ENCODE data around the gene FRS3. TPM values are rescaled to one million over a fixed set of nuclear protein-coding genes. Genes with fewer than 3 reads are reported as not detected.
A peak's percentile ranks its signal among the peaks of the same experiment; 100 is the strongest.

Gene FRS3
- total and polyA plus RNA-seq, 9 of the 15 experiments (the other 6 are each of a cell fraction or from before 2014, with no cell fraction given): 0.03 to 3.7 (median 1.6) TPM

DNA sequence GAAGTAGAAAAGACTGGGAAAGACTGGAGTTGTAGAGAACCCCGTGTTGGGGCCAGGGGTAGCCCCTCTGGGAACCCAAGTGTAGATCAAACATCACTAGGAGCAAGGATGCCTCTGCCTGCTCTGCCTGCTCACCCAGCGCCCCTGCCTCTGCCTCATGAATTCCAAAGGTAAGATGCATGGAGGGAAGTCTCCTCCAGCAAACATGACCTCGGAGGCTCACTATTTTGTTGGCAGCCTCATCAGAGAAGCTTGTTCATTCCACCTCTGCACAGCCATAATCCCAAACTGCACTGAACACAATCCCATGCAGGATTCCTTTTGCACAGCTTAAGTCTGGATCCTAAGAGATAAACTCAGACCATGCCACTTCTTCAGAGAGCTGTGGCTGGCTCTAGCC is 4.9 kb downstream of the FRS3 start (continued):
- TF ChIP-seq, protein P1, sequence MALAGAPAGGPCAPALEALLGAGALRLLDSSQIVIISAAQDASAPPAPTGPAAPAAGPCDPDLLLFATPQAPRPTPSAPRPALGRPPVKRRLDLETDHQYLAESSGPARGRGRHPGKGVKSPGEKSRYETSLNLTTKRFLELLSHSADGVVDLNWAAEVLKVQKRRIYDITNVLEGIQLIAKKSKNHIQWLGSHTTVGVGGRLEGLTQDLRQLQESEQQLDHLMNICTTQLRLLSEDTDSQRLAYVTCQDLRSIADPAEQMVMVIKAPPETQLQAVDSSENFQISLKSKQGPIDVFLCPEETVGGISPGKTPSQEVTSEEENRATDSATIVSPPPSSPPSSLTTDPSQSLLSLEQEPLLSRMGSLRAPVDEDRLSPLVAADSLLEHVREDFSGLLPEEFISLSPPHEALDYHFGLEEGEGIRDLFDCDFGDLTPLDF (CRISPR knock-in tag; IDR thresholded peaks at IDR 0.05): no peak
- TF ChIP-seq NCOA2 (IDR thresholded peaks at IDR 0.05; ENCODE audit: partially characterized antibody in 2 of 2) (no peak), RBM17 (IDR thresholded peaks at IDR 0.05; ENCODE audit: borderline replicate concordance, low read depth, low read length) (no peak)

DNA sequence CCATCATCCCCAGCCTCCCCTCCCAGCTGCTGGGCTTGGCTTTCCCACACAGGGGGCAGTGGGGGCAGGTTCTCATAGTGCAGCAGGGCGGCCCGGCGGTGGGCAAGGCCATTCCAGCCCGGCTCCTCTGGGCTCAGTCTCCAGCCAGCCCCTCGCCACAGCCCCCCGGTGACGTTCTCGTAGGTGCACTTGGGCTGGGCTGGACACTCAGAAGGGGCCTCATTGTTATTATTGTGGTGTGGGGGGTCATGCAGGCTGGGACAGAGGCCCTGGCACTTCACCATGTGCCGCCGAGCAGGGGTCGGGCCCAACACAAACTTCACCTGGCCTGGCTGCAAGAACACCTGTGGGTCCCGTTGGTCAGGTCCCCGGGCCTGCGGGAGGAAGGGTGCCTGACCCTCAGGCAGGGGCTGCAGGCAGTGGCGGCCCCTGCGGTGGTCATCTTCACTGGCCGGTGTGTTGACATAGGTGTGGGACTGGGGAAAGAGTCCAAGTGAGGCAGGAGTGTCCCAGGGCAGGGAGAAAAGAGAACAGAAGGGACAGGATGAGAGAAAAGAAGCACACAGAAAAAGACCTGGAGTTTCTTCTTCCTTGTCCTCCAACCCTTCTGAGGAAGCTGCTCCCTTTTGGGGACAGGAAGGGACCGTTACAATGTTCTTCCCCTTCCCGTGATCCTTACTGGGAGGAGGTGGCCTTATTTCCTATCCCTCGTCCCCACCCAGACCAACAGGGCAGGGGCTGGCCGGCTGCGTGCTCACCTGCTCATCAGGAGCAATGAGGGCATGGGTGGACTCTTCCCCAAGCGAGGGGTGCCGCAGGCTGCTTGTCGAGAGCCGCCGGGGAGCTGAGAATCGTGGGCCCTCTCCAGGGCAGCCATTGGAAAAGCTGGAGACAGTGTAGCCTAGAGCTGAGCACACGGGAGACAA is 8.4 kb downstream of the FRS3 start:
- ChIA-PET POLR2A (interaction anchor here (1.5 kb wide), 1 partner anchor 10 kb away, joined by 3 read pairs; no protein-coding TSS in a partner anchor), CTCF (ENCODE audit: low intra/inter-chr PET ratio) (no interaction called here)
- WGBS (ENCODE audit: insufficient coverage, low coverage, missing lambda C conversion rate): 68% methylated on average over 24 of the region's 29 CpGs
- Histone ChIP-seq H3K4me1 (replicated peaks in 1 of 2; ENCODE audit: control insufficient read depth in 2 of 2, insufficient read depth in 2 of 2, low read length in 2 of 2) (peaks cover 31 to 41% of the 10 kb centered on the region in 2 experiments), H3K9me3 (replicated peaks; ENCODE audit: control insufficient read depth, insufficient read depth, low read depth, low read length) (no peaks in the 10 kb centered on the region), H2AFZ (ENCODE audit: low read depth, low read length) (no peak overlapping the region), H3K9me1 (ENCODE audit: control insufficient read depth, insufficient read depth, low read length) (no peaks in the 10 kb centered on the region), H3K36me3 (ENCODE audit: control insufficient read depth, insufficient read depth, low read length) (peaks cover 19% of the 10 kb centered on the region; the same call in 2 of the 3 replicates), H3K4me2 (ENCODE audit: insufficient read depth, low read length) (no peak overlapping the region), H3K79me2 (ENCODE audit: control insufficient read depth, insufficient read depth, low read length) (no peaks in the 10 kb centered on the region), H4K20me1 (replicated peaks; ENCODE audit: control insufficient read depth, insufficient read depth, low read length) (no peaks in the 10 kb centered on the region; the same call in 1 of the 2 replicates), H3K9ac (ENCODE audit: insufficient read depth in 1 of 2, low read depth in 2 of 2, low read length in 2 of 2) (no peak overlapping the region), H3K27ac (ENCODE audit: extremely low read depth, low read depth, low read length) (no peak overlapping the region), H3K4me3 (no peak overlapping the region), H3K27me3 (ENCODE audit: control insufficient read depth in 2 of 2, insufficient read depth in 2 of 2, low read length in 2 of 2) (no peaks in the 10 kb centered on the region)
- in situ Hi-C loops (cut with MboI): loop anchor here (5.0 kb wide), 1 partner anchor 34 kb away; the partner anchor contains the start of gene TFEB
- BruUV-seq (replicated peaks): no TSS peak
- ATAC-seq (no peak), FAIRE-seq (no peak), DNase-seq (ENCODE audit: extremely low read depth in 1 of 4, low spot score in 3 of 4) (no peak)
- TF ChIP-seq FOXM1 (IDR thresholded peaks at IDR 0.05; ENCODE audit: low read depth) (no peak), FOXM1 (CRISPR knock-in tag; IDR thresholded peaks at IDR 0.05; ENCODE audit: low read depth) (no peak), POLR2G (IDR thresholded peaks at IDR 0.05; ENCODE audit: low read depth, low read length) (0 out of 2 replicates have a peak, but pooled peaks have one; percentile 3), RBFOX2 (IDR thresholded peaks at IDR 0.05; ENCODE audit: low read depth, low read length) (0 out of 2 replicates have a peak, but pooled peaks have one; percentile 20), ZNF408 (CRISPR knock-in tag; IDR thresholded peaks at IDR 0.05; ENCODE audit: low read depth) (no peak)
- intact Hi-C loops (cut with micrococcal nuclease): no loop called here

Measured in K562 (cell line).